HepG2 (cell line): Measurements from ENCODE around the gene PPA1. TPM values are rescaled to one million over a fixed set of nuclear protein-coding genes. Genes with fewer than 3 reads are reported as not detected.

ENCODE experiments used
- ATAD3A ChIP-seq: sonication (generic); formaldehyde crosslinking; IDR thresholded peaks from 2 replicates; pipeline ENCODE4 v1.4.0; 2020; ENCODE audit warnings: missing genetic modification reagents
- CENPT ChIP-seq: sonication (generic); formaldehyde crosslinking; IDR thresholded peaks from 2 replicates; pipeline ENCODE4 v1.8.0; 2022; ENCODE audit warnings: low read depth, mild to moderate bottlenecking, moderate library complexity, missing genetic modification reagents
- DNMT3B ChIP-seq: conservative IDR thresholded peaks from 2 replicates; pipeline ENCODE4 v1.6.1; 2016; ENCODE audit warnings: missing biosample characterization, control low read depth
- EZH2 ChIP-seq: conservative IDR thresholded peaks from 2 replicates; pipeline ENCODE4 v1.6.1; 2012; ENCODE audit warnings: mild to moderate bottlenecking, low read depth, low read length, moderate library complexity
- HDAC6 ChIP-seq: fragments of 200-600 bp; sonication (generic); IDR thresholded peaks from 2 replicates; pipeline ENCODE4 v1.7.0; 2017; ENCODE audit warnings: mild to moderate bottlenecking, antibody characterized with exemption, low read length, low read depth
- JUNB ChIP-seq: sonication (generic); formaldehyde crosslinking; IDR thresholded peaks from 2 replicates; pipeline ENCODE4 v1.8.0; 2022; ENCODE audit warnings: missing genetic modification reagents, mild to moderate bottlenecking, borderline replicate concordance
- MAFF ChIP-seq: IDR thresholded peaks from 2 replicates; pipeline ENCODE4 v1.6.1; 2011; ENCODE audit warnings: low read depth, low read length, improper control_type of control experiment
- MIER2 ChIP-seq: IDR thresholded peaks from 2 replicates; pipeline ENCODE4 v1.6.1; 2016; ENCODE audit warnings: missing biosample characterization, missing genetic modification reagents
- MIXL1 ChIP-seq: IDR thresholded peaks from 2 replicates; pipeline ENCODE4 v1.6.1; 2016
- NR2C2 ChIP-seq: sonication (generic); formaldehyde crosslinking; IDR thresholded peaks from 2 replicates; pipeline ENCODE4 v1.4.0; 2020; ENCODE audit warnings: missing genetic modification reagents, mild to moderate bottlenecking, moderate library complexity, borderline replicate concordance
- PAX8 ChIP-seq: sonication (generic); formaldehyde crosslinking; IDR thresholded peaks from 2 replicates; pipeline ENCODE4 v1.8.0; 2022; ENCODE audit warnings: mild to moderate bottlenecking, missing genetic modification reagents, borderline replicate concordance
- PHF21A ChIP-seq: sonication (generic); formaldehyde crosslinking; IDR thresholded peaks from 2 replicates; pipeline ENCODE4 v1.5.0; 2020; ENCODE audit warnings: mild to moderate bottlenecking, missing genetic modification reagents
- PLRG1 ChIP-seq: fragments of 450-650 bp; conservative IDR thresholded peaks from 2 replicates; pipeline ENCODE4 v1.6.1; 2016
- PTBP1 ChIP-seq: fragments of 200-400 bp; formaldehyde crosslinking; IDR thresholded peaks from 2 replicates; pipeline ENCODE4 v1.6.1; 2018; ENCODE audit warnings: low read length, low read depth; ENCODE audit not compliant: poor library complexity, severe bottlenecking
- RBM22 ChIP-seq: fragments of 200-400 bp; formaldehyde crosslinking; optimal IDR thresholded peaks from 2 replicates; pipeline ENCODE3; 2017; ENCODE audit warnings: mild to moderate bottlenecking, low read length, moderate library complexity
- REPIN1 ChIP-seq: sonication (generic); formaldehyde crosslinking; IDR thresholded peaks from 2 replicates; pipeline ENCODE4 v1.8.0; 2022; ENCODE audit warnings: missing genetic modification reagents, low read depth, mild to moderate bottlenecking, borderline replicate concordance
- SIN3A ChIP-seq: IDR thresholded peaks from 2 replicates; pipeline ENCODE4 v1.6.1; 2011; ENCODE audit warnings: low read depth, mild to moderate bottlenecking, control low read depth, low read length, borderline replicate concordance
- TCF7L2 ChIP-seq: IDR thresholded peaks from 2 replicates; pipeline ENCODE4 v1.6.1; 2011; ENCODE audit warnings: mild to moderate bottlenecking, low read depth, low read length, moderate library complexity
- THYN1 ChIP-seq: sonication (generic); formaldehyde crosslinking; IDR thresholded peaks from 2 replicates; pipeline ENCODE4 v1.8.1; 2023; ENCODE audit warnings: low read depth, mild to moderate bottlenecking, moderate library complexity, missing genetic modification reagents, borderline replicate concordance
- ZNF430 ChIP-seq: sonication (generic); formaldehyde crosslinking; IDR thresholded peaks from 2 replicates; pipeline ENCODE4 v1.9.0; 2021; ENCODE audit warnings: mild to moderate bottlenecking, missing genetic modification reagents
- ZNF761 ChIP-seq: sonication (generic); formaldehyde crosslinking; conservative IDR thresholded peaks from 2 replicates; pipeline ENCODE4 v1.4.0; 2020; ENCODE audit warnings: mild to moderate bottlenecking, missing genetic modification reagents
- ZNF792 ChIP-seq: IDR thresholded peaks from 2 replicates; pipeline ENCODE4 v1.6.1; 2016
- ZNF816 ChIP-seq: sonication (generic); formaldehyde crosslinking; IDR thresholded peaks from 2 replicates; pipeline ENCODE4 v1.8.0; 2022; ENCODE audit warnings: missing genetic modification reagents, mild to moderate bottlenecking, borderline replicate concordance
- ZSCAN21 ChIP-seq: sonication (generic); formaldehyde crosslinking; IDR thresholded peaks from 2 replicates; pipeline ENCODE4 v1.8.0; 2022; ENCODE audit warnings: mild to moderate bottlenecking, missing genetic modification reagents, moderate library complexity, borderline replicate concordance
- polyA plus RNA-seq, 8 experiments: library from polyadenylated mRNA; depleted of rRNA in 3 of 8; stranded (reverse) in 7 of 8; unstranded in 1 of 8; fragments of >200 nt; fragmentation: Illumina TruSeq in 4 of 8; extraction: Trizol in 4 of 8; gene quantifications; 2 replicates each; pipeline versions ENCODE4 v1.2.1 to v1.2.3, GENCODE V29; 2011 to 2016; ENCODE audit warnings: low read depth in 4 of 8, missing spikeins in 1 of 8, mixed read lengths in 1 of 8; ENCODE audit not compliant: insufficient read depth in 1 of 8
- total RNA-seq, 5 experiments: library from RNA; depleted of rRNA; stranded (reverse); fragments of >200 nt; fragmentation: Illumina TruSeq; extraction: Trizol; gene quantifications; 2 replicates each; pipeline ENCODE4 v1.2.3, GENCODE V29; 2016; ENCODE audit warnings: low read depth in 1 of 5
- TF ChIP-seq, protein P1 (sequence below): sonication (generic); formaldehyde crosslinking; IDR thresholded peaks from 2 replicates; pipeline ENCODE4 v1.4.0; 2020; ENCODE audit warnings: missing genetic modification reagents, mild to moderate bottlenecking, borderline replicate concordance
- TF ChIP-seq, protein P2 (sequence below): sonication (generic); formaldehyde crosslinking; IDR thresholded peaks from 2 replicates; pipeline ENCODE4 v1.4.0; 2020; ENCODE audit warnings: mild to moderate bottlenecking, missing genetic modification reagents
- TF ChIP-seq, protein P3 (sequence below): sonication (generic); formaldehyde crosslinking; IDR thresholded peaks from 2 replicates; pipeline ENCODE4 v1.4.0; 2020; ENCODE audit warnings: missing genetic modification reagents
- TF ChIP-seq, protein P4 (sequence below): sonication (generic); formaldehyde crosslinking; conservative IDR thresholded peaks from 2 replicates; pipeline ENCODE4 v1.8.0; 2022; ENCODE audit warnings: mild to moderate bottlenecking, moderate library complexity, missing genetic modification reagents

The PPA1 gene
- total and polyA plus RNA-seq, 2 of the 13 experiments (the other 11 are each of a cell fraction or from before 2014, with no cell fraction given), result 136 to 250 TPM

DNA sequence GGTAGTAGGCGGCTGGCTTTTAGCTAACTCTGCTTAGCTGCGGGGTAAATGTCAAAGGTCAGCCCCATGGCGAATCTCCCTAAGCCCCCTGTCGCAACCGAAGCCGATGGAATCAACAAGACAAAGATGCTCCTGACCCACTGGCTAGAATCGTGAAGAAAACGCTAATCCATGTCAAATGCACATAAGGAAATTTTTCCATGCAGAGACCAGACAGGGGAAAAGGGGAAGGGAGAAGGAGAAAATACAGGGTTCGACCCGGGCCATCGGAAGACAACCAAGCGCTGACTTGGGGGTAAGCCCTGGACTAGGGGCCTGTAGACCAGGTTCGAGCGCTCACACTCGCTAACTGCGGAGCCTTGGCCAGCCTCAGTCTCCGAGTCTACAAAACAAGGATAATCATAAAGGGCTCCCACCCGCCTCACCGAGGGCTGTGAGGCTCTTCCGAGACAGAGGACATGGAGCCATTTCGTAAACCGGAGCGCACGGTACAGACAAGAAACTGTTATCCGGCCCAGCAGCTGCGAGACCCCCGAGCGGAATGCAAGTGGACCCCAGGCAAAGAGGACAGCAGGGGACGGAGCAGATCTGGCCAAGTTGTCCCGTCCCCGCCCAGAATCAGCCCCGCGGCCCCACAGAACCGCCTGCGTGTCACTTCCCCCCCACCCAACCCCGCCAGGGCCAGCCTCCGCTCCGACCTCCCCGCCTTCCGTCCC lies 63.4 kb downstream of the PPA1 start (continued):
- TF ChIP-seq ZNF761 (CRISPR knock-in tag), result 0 out of 2 replicates have a peak, but pooled peaks have one; percentile 13
- TF ChIP-seq ATAD3A (CRISPR knock-in tag), result no peak
- TF ChIP-seq, protein P1, sequence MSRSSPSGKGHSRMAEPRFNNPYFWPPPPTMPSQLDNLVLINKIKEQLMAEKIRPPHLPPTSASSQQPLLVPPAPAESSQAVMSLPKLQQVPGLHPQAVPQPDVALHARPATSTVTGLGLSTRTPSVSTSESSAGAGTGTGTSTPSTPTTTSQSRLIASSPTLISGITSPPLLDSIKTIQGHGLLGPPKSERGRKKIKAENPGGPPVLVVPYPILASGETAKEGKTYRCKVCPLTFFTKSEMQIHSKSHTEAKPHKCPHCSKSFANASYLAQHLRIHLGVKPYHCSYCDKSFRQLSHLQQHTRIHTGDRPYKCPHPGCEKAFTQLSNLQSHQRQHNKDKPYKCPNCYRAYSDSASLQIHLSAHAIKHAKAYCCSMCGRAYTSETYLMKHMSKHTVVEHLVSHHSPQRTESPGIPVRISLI (CRISPR knock-in tag), result no peak
- TF ChIP-seq REPIN1 (CRISPR knock-in tag), result no peak
- no peak for TF ChIP-seq PHF21A
- no peak for TF ChIP-seq RBM22
- no peak for TF ChIP-seq ZNF792
- TF ChIP-seq PLRG1, result no peak
- TF ChIP-seq ZNF430, result no peak; the same call in 1 of the 2 replicates
- no peak for TF ChIP-seq CENPT
- no peak for TF ChIP-seq PTBP1
- no peak for TF ChIP-seq JUNB (CRISPR knock-in tag)
- no peak for TF ChIP-seq DNMT3B
- no peak for TF ChIP-seq MIER2
- no peak for TF ChIP-seq TCF7L2
- TF ChIP-seq, protein P2, sequence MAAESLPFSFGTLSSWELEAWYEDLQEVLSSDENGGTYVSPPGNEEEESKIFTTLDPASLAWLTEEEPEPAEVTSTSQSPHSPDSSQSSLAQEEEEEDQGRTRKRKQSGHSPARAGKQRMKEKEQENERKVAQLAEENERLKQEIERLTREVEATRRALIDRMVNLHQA (CRISPR knock-in tag), result no peak
- TF ChIP-seq NR2C2 (CRISPR knock-in tag), result peak; percentile 73
- TF ChIP-seq EZH2, result no peak
- TF ChIP-seq, protein P3, sequence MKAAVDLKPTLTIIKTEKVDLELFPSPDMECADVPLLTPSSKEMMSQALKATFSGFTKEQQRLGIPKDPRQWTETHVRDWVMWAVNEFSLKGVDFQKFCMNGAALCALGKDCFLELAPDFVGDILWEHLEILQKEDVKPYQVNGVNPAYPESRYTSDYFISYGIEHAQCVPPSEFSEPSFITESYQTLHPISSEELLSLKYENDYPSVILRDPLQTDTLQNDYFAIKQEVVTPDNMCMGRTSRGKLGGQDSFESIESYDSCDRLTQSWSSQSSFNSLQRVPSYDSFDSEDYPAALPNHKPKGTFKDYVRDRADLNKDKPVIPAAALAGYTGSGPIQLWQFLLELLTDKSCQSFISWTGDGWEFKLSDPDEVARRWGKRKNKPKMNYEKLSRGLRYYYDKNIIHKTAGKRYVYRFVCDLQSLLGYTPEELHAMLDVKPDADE (CRISPR knock-in tag), result peak; percentile 11; the same call in 1 of the 2 replicates
- no peak for TF ChIP-seq MIXL1
- no peak for TF ChIP-seq SIN3A
- TF ChIP-seq, protein P4, sequence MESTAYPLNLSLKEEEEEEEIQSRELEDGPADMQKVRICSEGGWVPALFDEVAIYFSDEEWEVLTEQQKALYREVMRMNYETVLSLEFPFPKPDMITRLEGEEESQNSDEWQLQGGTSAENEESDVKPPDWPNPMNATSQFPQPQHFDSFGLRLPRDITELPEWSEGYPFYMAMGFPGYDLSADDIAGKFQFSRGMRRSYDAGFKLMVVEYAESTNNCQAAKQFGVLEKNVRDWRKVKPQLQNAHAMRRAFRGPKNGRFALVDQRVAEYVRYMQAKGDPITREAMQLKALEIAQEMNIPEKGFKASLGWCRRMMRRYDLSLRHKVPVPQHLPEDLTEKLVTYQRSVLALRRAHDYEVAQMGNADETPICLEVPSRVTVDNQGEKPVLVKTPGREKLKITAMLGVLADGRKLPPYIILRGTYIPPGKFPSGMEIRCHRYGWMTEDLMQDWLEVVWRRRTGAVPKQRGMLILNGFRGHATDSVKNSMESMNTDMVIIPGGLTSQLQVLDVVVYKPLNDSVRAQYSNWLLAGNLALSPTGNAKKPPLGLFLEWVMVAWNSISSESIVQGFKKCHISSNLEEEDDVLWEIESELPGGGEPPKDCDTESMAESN (CRISPR knock-in tag), result no peak
- no peak for TF ChIP-seq MAFF
- TF ChIP-seq PAX8 (CRISPR knock-in tag), result no peak
- no peak for TF ChIP-seq HDAC6
- TF ChIP-seq THYN1 (CRISPR knock-in tag), result no peak
- TF ChIP-seq ZNF816 (CRISPR knock-in tag), result no peak
- TF ChIP-seq ZSCAN21, result no peak
